NCI-H82 treated with DMSO at 0.1 percent for 48 hours (cell line): ENCODE data around the gene ST6GALNAC3.
"Not testable (repeated sequence)": the region's sequence is repeated elsewhere in the genome, so short reads cannot be mapped to it uniquely, and the experiment has no call there.

Source experiments
- DNase-seq: peaks from one replicate; lab custom pipeline; 2025; ENCODE audit not compliant: unreplicated experiment; lab: John Stamatoyannopoulos, UW

The ST6GALNAC3 gene

DNA sequence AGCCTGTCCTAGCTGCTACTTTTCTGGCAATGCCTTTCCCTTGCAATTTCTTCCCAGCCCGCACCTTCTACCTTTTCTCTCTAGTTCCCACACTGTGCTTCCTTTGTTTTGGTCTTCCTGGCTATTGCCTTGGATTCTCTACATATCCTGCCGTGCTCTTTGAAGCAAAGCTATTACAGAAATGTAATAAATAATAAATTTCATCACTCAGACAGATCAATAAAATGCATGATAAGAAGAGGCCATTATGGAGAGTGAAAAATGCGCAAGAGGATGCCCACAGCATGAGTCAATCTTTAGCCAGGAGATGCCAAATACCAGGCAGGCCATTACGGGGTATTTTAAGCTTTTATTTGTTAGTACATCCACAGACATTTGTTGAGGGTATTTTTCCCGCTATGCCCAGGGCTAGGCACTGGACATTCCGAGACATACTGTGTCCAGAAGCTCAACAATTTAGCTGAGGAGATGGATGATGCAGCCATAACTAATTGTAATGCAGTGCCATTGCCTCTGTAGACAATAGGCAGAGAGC lies 163.6 kb downstream of the ST6GALNAC3 start:
- no peak for DNase-seq

DNA sequence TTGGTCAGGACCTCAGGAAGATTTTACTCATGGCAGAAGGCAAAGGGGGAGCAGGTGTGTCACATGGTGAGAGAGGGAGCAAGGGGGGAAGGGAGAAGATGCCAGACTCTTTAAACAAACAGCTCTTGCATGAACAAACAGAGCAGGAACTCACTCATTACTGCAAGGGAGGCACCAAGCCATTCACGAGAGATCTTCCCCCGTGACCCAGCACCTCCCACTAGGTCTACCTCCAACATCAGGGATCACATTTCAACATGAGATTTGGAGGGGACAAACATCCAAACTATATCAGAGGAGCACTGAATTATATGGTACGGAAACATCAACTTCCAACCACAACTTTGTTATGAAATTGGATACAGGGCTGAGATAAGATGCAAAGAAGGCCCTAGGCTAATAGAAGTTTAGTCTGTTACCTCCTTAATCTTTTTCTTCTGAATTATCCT lies 164.9 kb downstream of the ST6GALNAC3 start:
- no peak for DNase-seq

DNA sequence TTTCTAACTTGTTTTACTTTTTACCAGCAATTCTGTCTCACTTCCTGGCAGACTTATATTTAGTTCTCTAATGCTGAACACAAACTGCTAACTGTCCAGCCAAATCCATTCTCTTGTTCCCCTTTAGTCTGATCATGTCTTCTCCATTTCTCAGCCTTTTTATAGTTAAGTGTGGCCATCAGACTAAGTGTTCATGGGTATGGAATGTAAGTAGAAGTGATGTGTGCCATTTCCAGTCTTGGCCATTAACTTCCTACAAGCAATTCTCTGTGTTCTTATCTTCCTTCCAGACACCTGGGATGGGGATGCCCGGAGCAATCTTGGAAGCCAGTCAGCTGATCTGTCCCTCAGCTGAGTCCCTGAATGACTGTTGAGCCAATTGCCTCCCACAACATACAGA lies 165.8 kb downstream of the ST6GALNAC3 start:
- no peak for DNase-seq

DNA sequence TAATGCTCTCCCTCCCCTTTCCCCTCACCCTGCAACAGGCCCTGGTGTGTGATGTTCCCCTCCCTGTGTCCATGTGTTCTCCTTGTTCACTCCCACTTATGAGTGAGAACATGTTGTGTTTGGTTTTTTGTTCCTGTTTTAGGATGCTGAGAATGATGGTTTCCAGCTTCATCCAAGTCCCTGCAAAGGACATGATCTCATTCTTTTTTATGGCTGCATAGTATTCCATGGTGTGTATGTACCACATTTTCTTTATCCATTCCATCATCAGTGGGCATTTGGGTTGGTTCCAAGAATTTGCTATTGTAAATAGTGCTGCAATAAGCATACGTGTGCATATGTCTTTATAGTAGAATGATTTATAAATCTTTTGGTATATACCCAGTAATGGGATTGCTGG lies 168.0 kb downstream of the ST6GALNAC3 start:
- DNase-seq = not testable (repeated sequence)

DNA sequence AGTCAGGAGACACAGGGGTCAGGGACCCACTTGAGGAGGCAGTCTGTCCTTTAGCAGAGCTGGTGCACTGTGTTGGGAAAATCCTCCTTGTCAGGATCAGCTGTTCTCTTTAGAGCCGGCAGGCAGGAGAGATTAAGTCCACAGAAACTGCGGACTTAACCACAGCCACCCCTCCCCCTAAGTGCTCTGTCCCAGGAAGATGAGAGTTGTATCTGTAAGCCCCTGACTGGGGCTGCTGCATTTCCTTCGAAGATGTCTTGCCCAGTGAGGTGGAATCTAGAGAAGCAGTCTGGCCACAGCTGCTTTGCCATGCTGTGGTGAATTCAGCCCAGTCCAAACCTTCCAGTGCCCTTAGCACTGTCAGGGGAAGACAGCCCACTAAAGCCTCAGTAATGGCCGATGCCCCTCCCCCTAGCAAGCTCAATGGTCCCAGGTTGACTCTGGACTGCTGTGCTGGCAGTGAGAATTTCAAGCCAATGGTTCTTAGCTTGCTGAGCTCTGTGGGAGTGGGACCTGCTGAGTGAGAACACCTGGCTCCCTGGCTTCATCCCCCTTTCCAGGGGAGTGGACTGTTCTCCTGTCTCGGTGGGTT lies 172.8 kb downstream of the ST6GALNAC3 start:
- peak; percentile 83 for DNase-seq

DNA sequence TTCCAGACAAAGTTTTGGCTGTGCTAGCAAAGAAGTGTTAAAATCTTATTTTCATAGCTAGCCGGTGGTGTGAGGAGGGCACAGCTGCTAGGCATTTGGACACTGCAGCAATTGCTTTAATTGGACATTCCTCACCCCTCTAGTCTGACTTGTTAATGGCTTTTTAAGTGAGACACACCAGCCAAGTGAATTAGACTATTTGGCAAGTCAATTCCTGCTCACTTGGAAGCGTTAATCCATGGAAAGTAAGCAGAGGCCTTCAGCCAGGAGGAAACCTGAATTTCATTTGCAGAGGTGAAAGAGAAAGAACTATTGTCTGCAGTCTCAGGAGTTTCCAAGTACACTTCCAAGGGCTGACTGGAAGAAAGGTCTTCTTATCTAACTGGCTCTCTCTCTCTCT lies 175.7 kb downstream of the ST6GALNAC3 start:
- DNase-seq = no peak

DNA sequence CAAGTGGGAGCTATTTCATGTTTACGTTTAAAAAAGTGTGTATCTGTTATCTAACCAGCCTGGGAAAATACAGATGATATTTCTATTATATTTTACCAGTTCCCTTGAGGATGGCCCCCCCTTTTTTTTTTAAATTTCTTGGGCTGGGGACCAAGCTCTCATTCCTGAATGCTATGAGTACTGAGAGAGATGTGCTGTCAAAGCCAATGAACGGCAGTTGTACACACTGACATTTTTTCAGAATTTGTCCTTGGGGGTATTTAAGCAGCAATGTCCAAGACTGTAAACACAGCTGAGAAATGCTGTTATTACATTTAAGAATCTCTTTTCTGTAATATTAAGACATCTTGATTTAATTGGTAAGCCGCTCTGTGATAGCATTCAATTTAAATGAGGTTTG lies 177.9 kb downstream of the ST6GALNAC3 start:
- no peak for DNase-seq

DNA sequence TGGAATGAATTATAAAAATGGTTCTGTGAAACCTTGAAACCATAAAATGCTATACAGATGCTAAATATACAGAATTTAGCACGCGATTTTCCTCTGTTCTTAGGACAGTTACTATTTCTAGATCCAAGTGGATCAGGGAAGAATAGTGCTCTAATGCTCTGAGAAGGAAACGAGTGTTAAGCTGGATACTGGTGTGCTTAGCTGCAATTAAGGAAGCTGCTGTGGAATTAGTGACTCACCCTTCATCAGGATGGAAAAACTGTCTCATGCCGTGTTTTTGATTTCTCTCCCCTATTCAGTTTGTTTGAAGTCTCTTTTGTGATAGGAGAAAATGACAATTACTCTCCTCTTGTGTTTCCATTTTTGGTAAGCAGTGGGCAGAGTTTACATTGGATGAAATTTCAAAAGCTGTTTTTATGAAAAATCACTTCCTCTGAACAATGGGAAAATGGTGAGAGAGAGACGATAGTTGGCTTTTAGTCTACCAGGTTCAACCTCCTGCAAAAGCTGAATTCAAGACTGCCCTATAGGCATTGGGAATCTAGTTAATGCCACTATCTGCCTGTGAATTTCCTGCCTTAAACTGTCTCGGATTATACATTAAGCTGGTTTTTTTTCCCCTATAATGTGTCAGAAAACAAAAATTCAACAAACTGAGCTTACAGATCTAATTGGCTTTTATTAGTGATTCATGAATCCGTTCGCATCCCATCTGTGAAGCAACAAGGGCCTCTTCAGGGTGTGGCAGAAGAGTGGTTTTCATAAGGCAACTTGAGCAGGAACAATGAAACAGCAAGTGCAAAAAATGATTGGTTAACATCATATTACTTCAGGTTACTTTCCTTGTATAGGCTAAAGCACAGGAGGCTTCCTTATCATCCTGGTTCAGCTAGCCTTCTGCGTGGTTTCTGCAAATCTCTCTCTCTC lies 179.8 kb downstream of the ST6GALNAC3 start:
- peak; percentile 60 for DNase-seq

DNA sequence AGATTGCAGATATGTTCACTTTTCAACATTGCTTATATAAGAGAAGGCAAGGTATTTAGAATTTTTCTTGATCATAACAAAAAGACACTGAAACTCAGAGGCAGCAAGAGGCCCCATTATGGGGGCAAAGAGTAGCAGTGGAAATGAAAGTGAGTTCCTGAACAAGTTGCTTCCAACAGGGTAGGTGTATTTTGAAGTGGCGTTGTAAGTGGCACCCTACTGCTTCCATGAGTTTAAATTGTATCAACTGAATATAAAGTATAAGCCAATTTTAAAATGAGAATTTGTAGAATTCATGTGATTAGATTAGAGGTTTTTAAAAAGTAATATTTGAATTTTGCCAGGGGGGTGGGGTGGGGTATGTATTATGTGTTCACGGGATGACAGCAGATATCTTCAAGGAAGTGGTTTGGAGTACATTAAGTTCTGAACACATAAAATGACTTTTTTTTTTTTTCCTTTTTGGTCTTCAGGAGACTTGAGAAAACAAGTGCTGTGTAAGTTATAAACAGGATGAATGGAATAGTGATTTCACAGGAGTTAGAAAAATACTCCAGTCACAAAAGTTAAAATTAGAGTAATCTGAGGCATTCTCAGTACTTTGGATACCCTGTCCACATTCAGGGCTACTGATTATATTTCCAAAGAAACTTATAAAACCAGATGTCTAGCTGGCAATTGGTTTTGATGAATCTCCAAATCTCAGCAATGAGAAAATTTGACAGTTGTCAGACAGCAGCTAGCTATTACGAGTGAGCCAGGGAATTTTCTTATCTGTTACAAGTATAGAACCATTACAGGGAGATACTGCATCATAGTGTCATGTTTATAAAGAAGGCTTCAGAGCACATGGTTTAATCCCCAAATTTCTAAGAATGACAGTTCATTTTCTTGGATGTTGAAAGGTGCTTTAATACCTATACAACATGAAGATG lies 182.0 kb downstream of the ST6GALNAC3 start:
- no peak for DNase-seq

DNA sequence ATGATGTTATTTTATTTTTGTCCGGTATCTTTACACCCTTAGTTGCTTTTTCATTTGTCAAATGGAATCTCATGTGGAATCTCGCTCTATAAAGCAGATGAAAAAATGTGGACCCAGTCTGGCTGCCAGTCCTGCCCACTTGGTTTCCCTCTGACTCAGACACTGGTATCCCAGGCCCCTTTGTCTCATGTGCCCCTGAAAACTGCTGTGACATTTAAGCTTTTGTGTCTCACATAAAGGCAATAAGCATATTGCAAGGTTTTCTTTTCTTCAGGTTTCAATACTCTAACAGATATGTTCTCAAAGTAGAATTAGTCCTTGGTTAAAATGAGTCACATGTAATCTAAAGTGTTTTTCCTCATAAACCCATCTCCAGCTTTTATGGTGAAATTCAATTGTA lies 183.3 kb downstream of the ST6GALNAC3 start:
- no peak for DNase-seq

DNA sequence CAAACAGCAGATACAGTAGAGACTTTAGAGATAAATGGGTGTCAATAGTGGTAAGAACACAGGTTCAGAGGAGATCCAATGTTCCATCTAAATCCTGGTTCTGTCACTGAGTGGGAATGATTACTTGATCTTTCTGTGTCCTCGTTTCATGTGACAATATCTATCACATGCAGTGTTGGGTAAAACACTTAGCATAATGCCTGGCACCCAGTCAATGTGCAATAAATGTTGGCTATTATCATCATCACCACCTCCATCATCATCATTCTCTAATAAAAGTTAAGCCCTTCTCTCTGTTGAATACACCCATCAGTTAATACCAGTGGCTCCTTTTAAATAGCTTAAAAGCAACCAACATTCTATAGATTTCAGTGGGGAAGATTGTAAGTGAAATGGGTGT lies 184.7 kb downstream of the ST6GALNAC3 start:
- no peak for DNase-seq

DNA sequence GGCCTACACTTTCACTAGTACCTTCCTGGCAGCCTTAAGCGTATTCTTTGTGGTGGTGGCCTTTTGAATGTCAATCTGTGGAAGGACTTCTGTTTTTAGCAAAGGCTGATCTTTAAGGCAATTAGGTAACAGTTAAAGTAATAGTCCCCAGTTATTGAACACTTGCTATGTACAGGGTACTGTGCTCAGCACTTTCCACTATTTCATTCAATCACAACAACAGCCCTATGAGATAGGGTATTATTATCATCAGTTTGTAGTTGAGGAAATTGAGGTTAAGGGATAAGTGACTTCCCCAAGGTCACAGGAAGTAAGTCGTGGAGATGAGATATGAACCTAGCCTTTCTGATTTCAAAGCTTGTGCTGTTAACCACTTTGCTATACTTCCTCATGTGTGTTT lies 185.7 kb downstream of the ST6GALNAC3 start:
- no peak for DNase-seq

DNA sequence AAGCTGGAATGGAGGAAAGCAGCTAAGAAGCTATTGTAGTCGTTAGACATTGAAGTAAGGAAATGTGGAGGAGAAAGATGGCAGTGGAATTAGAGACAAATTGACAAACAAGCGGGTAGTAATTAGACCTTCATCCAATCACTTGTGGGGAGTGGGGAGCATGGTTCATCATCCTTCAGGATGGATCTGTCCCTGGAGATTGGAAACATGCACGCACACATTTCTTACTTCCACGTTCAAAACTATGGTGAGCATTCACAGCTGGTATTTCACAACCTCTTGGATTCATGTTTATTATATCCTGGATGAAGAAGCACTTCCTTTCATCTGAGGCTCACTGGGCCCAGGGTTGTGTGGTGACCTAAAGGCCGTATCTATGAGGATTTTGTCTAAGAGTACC lies 188.1 kb downstream of the ST6GALNAC3 start:
- no peak for DNase-seq

DNA sequence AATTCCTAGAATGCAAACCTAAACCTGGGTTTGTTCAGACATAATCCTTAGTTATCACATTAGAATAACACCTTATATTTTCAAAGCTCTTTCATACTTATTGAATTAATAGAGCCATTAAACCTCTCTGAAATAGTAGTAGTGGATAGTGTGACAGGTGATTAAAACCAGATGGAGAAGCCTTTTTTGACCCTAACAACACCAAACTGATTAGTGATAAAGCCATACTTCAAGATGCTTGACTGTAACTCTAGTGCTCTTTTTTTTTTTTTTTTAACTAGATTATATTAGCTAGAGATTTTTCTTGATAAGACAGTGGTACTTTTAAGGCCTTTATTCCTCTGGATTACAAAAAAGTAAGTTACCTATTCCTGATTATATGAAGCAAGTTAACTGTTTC lies 190.1 kb downstream of the ST6GALNAC3 start:
- DNase-seq = no peak

DNA sequence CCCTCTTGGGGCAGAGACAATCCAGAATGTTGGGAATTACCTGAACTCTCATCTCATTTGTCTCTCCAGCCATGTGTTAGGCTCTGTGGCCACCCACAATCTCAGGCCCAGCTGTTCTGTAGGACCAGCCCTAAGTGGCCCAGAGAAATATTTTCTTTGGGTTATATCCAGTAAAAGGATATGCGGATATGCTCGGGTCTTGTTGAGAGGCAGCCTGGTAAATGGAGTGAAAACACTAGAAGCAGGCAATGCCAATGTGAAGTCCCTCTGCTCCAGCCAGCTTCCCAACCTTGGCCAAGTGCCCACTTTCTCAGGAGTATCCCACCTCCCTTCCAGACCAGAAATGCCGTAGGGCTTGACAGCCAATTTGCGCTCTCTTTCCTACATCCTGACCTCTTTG lies 192.2 kb downstream of the ST6GALNAC3 start:
- DNase-seq = no peak

DNA sequence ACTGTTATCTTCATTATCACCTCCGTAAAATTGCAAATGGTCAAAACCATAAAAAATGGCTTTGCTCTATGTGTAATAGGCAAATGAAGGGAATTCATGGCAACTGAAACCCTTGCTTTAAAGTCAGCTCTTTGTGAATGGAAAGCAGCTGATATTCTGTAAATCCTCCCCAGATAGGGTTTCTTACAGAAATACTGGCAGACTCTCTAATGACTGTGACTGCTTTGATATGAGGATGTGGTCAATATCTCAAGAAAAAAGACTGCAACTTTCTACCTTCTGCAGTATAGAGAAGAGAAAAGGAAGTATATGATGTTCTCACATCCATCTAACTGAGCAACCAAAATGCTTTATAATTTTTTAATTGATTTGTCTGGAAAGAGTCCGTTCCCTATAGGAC lies 193.1 kb downstream of the ST6GALNAC3 start:
- no peak for DNase-seq

DNA sequence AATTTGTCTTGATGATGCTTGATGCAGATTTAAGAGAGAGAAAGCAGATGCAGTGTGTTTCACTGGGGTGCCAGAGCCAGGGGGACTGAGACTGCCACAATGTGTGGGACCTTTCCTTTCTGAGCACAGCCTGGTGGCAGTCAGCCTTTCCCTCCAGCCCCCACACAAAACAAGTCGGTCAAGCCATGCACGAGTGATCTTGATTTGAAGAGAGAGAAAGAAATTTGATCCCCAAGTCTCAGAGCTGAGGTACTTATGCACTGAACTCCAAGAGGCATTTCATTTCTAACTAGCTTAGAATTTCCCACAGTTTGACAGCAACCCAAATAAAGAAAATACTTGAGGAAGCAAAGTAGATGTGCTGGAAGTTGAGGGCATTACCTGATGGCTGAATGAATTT lies 193.8 kb downstream of the ST6GALNAC3 start:
- no peak for DNase-seq

DNA sequence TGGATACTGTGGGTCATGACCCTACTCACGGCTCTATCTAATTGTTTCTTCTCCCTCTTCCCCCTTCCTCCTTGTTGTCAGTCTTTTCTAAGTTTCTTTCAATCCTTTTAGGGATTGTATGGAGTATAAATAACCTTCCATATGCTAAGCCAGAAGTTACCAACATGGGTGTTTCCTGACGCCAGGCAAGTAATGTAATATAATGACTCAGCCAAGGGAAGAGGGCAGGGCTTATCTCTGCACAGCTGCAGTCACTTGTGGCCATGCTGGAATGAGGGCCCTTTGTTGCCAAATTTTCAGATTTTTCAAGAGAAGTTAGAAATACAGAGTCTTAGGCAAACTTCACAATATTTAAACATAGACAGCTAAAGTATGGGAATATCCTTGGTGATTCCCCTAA lies 194.6 kb downstream of the ST6GALNAC3 start:
- peak; percentile 72 for DNase-seq

DNA sequence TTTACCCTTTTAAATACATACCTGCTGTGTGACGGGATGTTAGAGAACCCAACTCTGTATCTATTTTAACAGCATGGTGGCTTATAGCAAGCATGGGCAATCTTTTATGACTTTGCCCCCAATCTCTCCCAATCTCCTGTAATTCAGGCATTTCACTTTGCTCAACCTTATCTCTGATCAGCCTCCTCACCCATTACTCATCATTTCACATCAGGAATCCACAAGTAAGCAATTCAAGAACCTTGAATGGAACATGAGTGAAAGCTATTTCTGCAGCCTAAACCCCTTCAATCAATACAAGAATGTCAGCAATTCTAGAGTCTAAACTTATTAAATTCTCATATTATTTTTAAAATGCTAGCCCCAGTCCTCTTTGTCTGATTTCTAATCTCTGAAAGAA lies 199.8 kb downstream of the ST6GALNAC3 start:
- DNase-seq = no peak

DNA sequence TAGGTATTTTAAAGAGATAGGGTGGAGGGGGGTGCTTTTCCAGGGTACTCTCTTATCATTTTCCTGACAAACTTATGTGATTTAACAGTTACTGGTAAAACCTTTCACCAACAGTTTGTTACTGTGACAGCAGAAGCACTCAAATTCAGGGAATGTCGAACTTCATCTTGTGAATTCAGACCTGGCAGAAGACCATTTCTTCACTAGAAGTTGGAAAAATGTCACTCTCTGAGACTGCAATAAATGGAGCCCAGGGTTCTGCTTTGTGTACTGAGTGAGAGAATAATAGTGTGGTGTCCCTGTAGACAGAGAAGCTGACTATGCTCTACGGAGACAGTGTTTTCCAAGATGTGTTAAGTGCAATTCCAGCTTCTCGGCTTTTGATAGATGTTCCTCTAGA lies 200.2 kb downstream of the ST6GALNAC3 start:
- no peak for DNase-seq

DNA sequence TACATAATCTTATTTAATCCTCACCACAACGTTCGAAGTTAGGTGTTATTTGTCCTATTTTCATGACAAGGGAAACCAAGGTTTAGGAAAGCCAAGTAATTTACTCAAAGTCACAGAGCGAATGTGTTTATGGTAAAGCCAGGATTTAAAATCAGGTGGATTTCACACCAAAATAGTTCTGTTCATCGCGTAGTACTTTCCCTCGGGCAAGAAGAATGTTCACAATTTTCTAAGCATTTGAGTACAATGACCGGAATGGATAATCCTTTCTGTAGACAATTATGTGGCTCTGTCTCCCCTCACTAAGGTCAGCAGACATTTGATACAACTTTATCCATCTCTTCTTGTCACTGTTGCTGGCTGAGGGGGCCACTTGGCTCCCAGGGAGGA lies 204.2 kb downstream of the ST6GALNAC3 start:
- no peak for DNase-seq
